Measurements from ENCODE around the gene REV3L. TPM values are rescaled to one million over a fixed set of nuclear protein-coding genes. Genes with fewer than 3 reads are reported as not detected.

Gene REV3L
- polyA plus RNA-seq, 1 of the 3 experiments (the other 2 are of a cell fraction): 7.3 TPM

DNA sequence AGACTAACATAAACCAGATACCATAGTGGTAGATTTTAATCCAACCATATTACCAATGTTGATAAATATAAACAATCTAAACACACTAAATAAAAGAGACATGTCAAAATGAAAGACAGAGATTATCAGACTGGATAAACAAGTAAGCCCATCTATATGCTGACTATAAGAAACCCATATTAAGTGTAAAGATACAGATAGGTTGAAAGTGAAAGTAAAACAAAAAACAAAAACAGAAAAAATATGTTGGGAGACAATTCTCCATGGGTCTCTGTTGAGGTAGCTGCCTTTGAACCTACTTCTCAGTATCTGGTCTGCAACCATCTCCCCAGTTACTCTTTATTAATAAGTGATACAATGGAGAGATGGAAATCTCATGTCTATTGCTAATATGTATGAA lies 21.2 kb downstream of the REV3L start:
- Histone ChIP-seq H3F3A (replicated peaks; ENCODE audit: insufficient read depth) (peaks cover 13% of the 10 kb centered on the region), H3K9me2 (no peaks in the 10 kb centered on the region), H3K4me2 (no peak overlapping the region), H3K9ac (no peak overlapping the region), H3K36me3 (replicated peaks in 1 of 2; ENCODE audit: control insufficient read depth in 1 of 2, insufficient read depth in 2 of 2, low read length in 1 of 2) (peaks cover 5 to 35% of the 10 kb centered on the region in 2 experiments), H2AFZ (ENCODE audit: low read depth) (no peak overlapping the region), H3K4me1 (ENCODE audit: control insufficient read depth in 1 of 2, insufficient read depth in 2 of 2, low read depth in 1 of 2, low read length in 1 of 2) (no peaks in the 10 kb centered on the region; a peak in 2 of 4 replicates), H3K27me3 (ENCODE audit: insufficient read depth) (no peaks in the 10 kb centered on the region), H3K4me3 (ENCODE audit: low read depth in 2 of 2, low read length in 1 of 2) (no peak overlapping the region), H4K20me1 (ENCODE audit: insufficient read depth) (peaks cover 7% of the 10 kb centered on the region; the same call in 1 of the 2 replicates), H3K79me2 (ENCODE audit: insufficient read depth) (peaks cover 80% of the 10 kb centered on the region), H3K9me3 (peaks cover 9% of the 10 kb centered on the region; the same call in 1 of the 2 replicates), H3K27ac (ENCODE audit: low read depth in 2 of 2, low read length in 1 of 2) (no peak overlapping the region; a peak in 1 of 4 replicates)
- TF ChIP-seq CTCF (IDR thresholded peaks at IDR 0.05) (no peak), FOXJ3 (CRISPR knock-in tag; IDR thresholded peaks at IDR 0.05) (no peak), CHD2 (IDR thresholded peaks at IDR 0.05; ENCODE audit: low read length, partially characterized antibody) (no peak), TAF1 (IDR thresholded peaks at IDR 0.05; ENCODE audit: borderline replicate concordance, low read depth, low read length) (no peak), RAD21 (IDR thresholded peaks at IDR 0.05; ENCODE audit: low read length) (no peak), POLR2AphosphoS5 (IDR thresholded peaks at IDR 0.05; ENCODE audit: low read depth, low read length) (no peak), YY1 (IDR thresholded peaks at IDR 0.05; ENCODE audit: low read depth) (no peak), NFIC (IDR thresholded peaks at IDR 0.05; ENCODE audit: borderline replicate concordance) (no peak), FOSL2 (IDR thresholded peaks at IDR 0.05; ENCODE audit: borderline replicate concordance, low read depth) (no peak), NRF1 (IDR thresholded peaks at IDR 0.05; ENCODE audit: low read depth, low read length) (no peak), SMC3 (IDR thresholded peaks at IDR 0.05; ENCODE audit: low read depth, low read length) (no peak)
- TF ChIP-seq, protein P1, sequence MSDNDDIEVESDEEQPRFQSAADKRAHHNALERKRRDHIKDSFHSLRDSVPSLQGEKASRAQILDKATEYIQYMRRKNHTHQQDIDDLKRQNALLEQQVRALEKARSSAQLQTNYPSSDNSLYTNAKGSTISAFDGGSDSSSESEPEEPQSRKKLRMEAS (IDR thresholded peaks at IDR 0.05; ENCODE audit: low read depth): no peak
- CTCF ChIA-PET: no interaction called here
- DNase-seq: no peak
- POLR2A ChIA-PET: no interaction called here

- H3K36me3 ChIP-seq (replicated peaks in 1 of 2; ENCODE audit: control insufficient read depth in 1 of 2, insufficient read depth in 2 of 2, low read length in 1 of 2): peaks cover 4 to 35% of the 10 kb centered on the region in 2 experiments
- H3K79me2 ChIP-seq (ENCODE audit: insufficient read depth): peaks cover 88% of the 10 kb centered on the region
- H3K27ac ChIP-seq (ENCODE audit: low read depth in 2 of 2, low read length in 1 of 2): no peak overlapping the region
- no peaks in the 10 kb centered on the region; a peak in 2 of 4 replicates for H3K4me1 ChIP-seq (ENCODE audit: control insufficient read depth in 1 of 2, insufficient read depth in 2 of 2, low read depth in 1 of 2, low read length in 1 of 2)
- H2AFZ ChIP-seq (ENCODE audit: low read depth): no peak overlapping the region
- peaks cover 9% of the 10 kb centered on the region; the same call in 1 of the 2 replicates for H3K9me3 ChIP-seq
- no peak for DNase-seq
- peaks cover 15% of the 10 kb centered on the region for H3F3A ChIP-seq (replicated peaks; ENCODE audit: insufficient read depth)
- H3K4me2 ChIP-seq: no peak overlapping the region
- H3K27me3 ChIP-seq (ENCODE audit: insufficient read depth): no peaks in the 10 kb centered on the region
- CTCF ChIA-PET: no interaction called here
- no peaks in the 10 kb centered on the region for H3K9me2 ChIP-seq
- H3K9ac ChIP-seq: no peak overlapping the region
- POLR2A ChIA-PET: no interaction called here
- peaks cover 28% of the 10 kb centered on the region; the same call in 1 of the 2 replicates for H4K20me1 ChIP-seq (ENCODE audit: insufficient read depth)
- no peak overlapping the region for H3K4me3 ChIP-seq (ENCODE audit: low read depth in 2 of 2, low read length in 1 of 2)
- TF ChIP-seq GABPA (IDR thresholded peaks at IDR 0.05; ENCODE audit: low read depth): no peak
- TF ChIP-seq RCOR1 (IDR thresholded peaks at IDR 0.05; ENCODE audit: low read length): no peak
- TF ChIP-seq IRF3 (IDR thresholded peaks at IDR 0.05; ENCODE audit: low read depth, low read length): no peak
- no peak for TF ChIP-seq MXI1 (IDR thresholded peaks at IDR 0.05; ENCODE audit: low read depth, low read length)
- TF ChIP-seq, protein P2, sequence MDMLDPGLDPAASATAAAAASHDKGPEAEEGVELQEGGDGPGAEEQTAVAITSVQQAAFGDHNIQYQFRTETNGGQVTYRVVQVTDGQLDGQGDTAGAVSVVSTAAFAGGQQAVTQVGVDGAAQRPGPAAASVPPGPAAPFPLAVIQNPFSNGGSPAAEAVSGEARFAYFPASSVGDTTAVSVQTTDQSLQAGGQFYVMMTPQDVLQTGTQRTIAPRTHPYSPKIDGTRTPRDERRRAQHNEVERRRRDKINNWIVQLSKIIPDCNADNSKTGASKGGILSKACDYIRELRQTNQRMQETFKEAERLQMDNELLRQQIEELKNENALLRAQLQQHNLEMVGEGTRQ (IDR thresholded peaks at IDR 0.05; ENCODE audit: borderline replicate concordance, low read depth, low read length): no peak
- TF ChIP-seq RAD21 (IDR thresholded peaks at IDR 0.05; ENCODE audit: low read length): no peak
- TF ChIP-seq GATA2 (CRISPR knock-in tag; IDR thresholded peaks at IDR 0.05): no peak
- no peak for TF ChIP-seq RXRA (IDR thresholded peaks at IDR 0.05; ENCODE audit: borderline replicate concordance, low read depth)
- no peak for TF ChIP-seq JUND (IDR thresholded peaks at IDR 0.05)
- no peak for TF ChIP-seq ZBTB33 (IDR thresholded peaks at IDR 0.05; ENCODE audit: borderline replicate concordance, low read depth)
- TF ChIP-seq CTCF (IDR thresholded peaks at IDR 0.05): no peak
These were observed 24.3 kb downstream of the REV3L start for GRCh38 chr6:111458670-111459232.
